ENCODE results near the gene PLXNA3. TPM values are rescaled to one million over a fixed set of nuclear protein-coding genes. Genes with fewer than 3 reads are reported as not detected.

PLXNA3 gene
- total RNA-seq, 1 donor from 2014 or later: 49.0 TPM

DNA sequence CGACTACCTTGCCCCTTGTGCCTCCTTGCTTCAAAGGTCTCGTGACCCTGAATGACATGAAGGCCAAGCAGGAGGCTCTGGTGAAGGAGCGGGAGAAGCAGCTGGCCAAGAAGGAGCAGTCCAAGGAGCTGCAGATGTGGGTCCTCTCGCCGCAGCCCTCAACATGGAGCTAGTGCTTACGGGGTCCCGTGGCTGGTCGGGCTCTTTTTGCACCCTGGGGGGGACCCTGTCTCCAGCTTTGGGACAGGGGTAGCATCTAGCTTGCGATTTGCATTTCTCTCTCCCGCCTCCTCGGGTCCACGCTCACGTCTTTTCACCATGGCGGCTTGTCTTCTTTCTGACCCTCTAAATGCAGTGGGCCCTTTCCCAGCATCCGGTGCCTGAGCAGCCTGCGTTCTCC, 12.3 kb upstream of the PLXNA3 start:
- ATAC-seq: no peak
- TF ChIP-seq, protein P1, sequence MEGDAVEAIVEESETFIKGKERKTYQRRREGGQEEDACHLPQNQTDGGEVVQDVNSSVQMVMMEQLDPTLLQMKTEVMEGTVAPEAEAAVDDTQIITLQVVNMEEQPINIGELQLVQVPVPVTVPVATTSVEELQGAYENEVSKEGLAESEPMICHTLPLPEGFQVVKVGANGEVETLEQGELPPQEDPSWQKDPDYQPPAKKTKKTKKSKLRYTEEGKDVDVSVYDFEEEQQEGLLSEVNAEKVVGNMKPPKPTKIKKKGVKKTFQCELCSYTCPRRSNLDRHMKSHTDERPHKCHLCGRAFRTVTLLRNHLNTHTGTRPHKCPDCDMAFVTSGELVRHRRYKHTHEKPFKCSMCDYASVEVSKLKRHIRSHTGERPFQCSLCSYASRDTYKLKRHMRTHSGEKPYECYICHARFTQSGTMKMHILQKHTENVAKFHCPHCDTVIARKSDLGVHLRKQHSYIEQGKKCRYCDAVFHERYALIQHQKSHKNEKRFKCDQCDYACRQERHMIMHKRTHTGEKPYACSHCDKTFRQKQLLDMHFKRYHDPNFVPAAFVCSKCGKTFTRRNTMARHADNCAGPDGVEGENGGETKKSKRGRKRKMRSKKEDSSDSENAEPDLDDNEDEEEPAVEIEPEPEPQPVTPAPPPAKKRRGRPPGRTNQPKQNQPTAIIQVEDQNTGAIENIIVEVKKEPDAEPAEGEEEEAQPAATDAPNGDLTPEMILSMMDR (IDR thresholded peaks at IDR 0.05): no peak
- intact Hi-C loops (cut with DNase I): no loop called here
- H3K9me3 ChIP-seq: no peaks in the 10 kb centered on the region
- H3K27me3 ChIP-seq: no peaks in the 10 kb centered on the region
- no peak overlapping the region for H3K27ac ChIP-seq
- H3K4me1 ChIP-seq: peaks cover 12% of the 10 kb centered on the region
- peaks cover 16% of the 10 kb centered on the region for H3K36me3 ChIP-seq
- DNase-seq: no peak
- H3K4me3 ChIP-seq: no peak overlapping the region

DNA sequence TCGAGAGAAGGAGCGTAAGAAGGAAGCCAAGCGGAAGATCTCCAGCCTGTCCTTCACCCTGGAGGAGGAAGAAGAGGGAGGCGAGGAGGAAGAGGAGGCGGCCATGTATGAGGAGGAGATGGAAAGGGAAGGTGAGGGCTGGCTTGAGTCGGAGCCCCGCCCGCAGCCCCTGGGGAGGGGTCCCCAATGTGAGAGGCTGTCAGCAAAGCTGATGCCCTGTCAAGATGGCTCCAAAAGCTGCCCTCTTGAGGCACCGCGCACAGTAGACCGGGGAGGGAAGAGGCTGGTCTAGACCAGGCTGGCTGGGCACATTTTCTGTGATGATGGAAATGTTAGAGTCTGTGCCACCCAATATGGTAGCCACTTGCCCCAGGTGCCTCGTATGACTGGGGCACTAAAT, 11.7 kb upstream of the PLXNA3 start:
- intact Hi-C loops (cut with DNase I): no loop called here
- TF ChIP-seq, protein P1 (IDR thresholded peaks at IDR 0.05): no peak
- no peaks in the 10 kb centered on the region for H3K9me3 ChIP-seq
- H3K27ac ChIP-seq: no peak overlapping the region
- ATAC-seq: no peak
- H3K36me3 ChIP-seq: peaks cover 13% of the 10 kb centered on the region
- no peaks in the 10 kb centered on the region for H3K27me3 ChIP-seq
- DNase-seq: no peak
- H3K4me3 ChIP-seq: no peak overlapping the region
- peaks cover 12% of the 10 kb centered on the region for H3K4me1 ChIP-seq

- intact Hi-C loops (cut with DNase I): no loop called here
- TF ChIP-seq, protein P1 (IDR thresholded peaks at IDR 0.05): no peak
- Histone ChIP-seq H3K27ac (no peak overlapping the region), H3K4me3 (no peak overlapping the region), H3K4me1 (peaks cover 12% of the 10 kb centered on the region), H3K27me3 (no peaks in the 10 kb centered on the region), H3K36me3 (peaks cover 5% of the 10 kb centered on the region), H3K9me3 (no peaks in the 10 kb centered on the region)
- DNase-seq (no peak), ATAC-seq (no peak)
Observed at GRCh38 chrX:154448484-154448883, 9.6 kb upstream of the PLXNA3 start.

DNA sequence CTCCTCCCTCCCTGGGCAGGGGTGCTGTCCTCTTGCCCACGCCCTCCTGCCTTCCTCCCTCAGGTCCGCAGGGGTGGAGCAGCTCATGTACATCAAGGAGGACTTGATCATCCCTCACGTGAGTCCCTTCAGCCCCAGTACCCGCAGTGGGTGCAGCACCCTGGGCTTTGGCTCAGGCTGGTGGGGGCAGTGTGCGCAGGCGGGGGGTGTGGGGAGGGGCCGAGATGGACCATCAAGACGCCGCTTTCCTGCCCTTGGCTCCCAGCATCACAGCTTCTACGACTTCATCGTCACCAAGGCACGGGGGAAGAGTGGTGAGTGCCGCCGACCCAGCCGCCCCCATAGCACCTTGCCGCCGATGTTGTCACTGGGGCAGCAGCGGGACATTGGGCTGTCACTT, 8.5 kb upstream of the PLXNA3 start:
- TF ChIP-seq, protein P1 (IDR thresholded peaks at IDR 0.05): no peak
- Histone ChIP-seq H3K9me3 (no peaks in the 10 kb centered on the region), H3K36me3 (peaks cover 5% of the 10 kb centered on the region), H3K27ac (no peak overlapping the region), H3K4me1 (peaks cover 10% of the 10 kb centered on the region), H3K4me3 (no peak overlapping the region), H3K27me3 (no peaks in the 10 kb centered on the region)
- ATAC-seq (no peak), DNase-seq (no peak)
- intact Hi-C loops (cut with DNase I): no loop called here

DNA sequence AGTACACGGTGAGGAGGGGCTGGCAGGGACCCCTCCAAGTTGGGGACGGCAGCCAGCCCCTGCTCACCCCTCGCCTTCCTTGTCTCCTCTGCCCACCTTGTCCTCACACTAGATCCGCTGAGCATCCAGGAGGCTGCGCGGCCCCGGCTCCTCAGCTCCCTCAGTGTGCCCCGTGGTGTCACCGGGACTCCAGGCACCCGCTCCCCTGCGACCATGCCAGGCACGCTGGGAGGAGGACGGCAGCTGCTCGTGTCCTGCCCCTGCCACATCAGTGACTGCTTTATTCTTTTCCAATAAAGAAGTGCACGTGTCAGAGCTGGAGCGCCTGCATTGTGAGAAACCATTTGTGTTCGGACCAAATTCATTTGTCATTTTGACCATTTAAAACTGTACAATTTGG, 7.8 kb upstream of the PLXNA3 start:
- no peaks in the 10 kb centered on the region for H3K27me3 ChIP-seq
- ATAC-seq: no peak
- no peaks in the 10 kb centered on the region for H3K9me3 ChIP-seq
- no peak overlapping the region for H3K4me3 ChIP-seq
- intact Hi-C loops (cut with DNase I): no loop called here
- peaks cover 5% of the 10 kb centered on the region for H3K36me3 ChIP-seq
- TF ChIP-seq, protein P1 (IDR thresholded peaks at IDR 0.05): no peak
- DNase-seq: no peak
- peaks cover 3% of the 10 kb centered on the region for H3K4me1 ChIP-seq
- no peak overlapping the region for H3K27ac ChIP-seq

DNA sequence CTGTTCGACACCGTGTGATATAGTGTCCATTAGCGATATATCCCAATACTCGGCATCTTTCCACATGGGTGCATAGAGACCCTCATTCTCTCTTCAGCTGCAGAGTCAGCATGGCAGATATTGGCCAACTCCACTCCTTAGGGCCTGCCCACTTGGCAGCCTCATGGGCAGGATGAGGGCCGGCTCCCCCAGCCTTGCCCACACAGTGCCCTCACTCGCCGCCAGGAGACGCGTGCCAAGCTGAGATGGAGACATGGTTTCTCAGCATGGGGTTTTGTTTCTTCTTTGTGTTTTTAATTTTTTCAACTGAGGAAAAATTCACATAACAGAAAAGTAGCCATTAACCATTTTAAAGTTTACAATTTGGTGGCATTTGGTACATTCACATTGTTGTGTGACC, 5.3 kb upstream of the PLXNA3 start:
- no peak for DNase-seq
- Histone ChIP-seq H3K9me3 (no peaks in the 10 kb centered on the region), H3K4me3 (no peak overlapping the region), H3K27me3 (no peaks in the 10 kb centered on the region), H3K27ac (no peak overlapping the region), H3K4me1 (no peaks in the 10 kb centered on the region), H3K36me3 (peaks cover 5% of the 10 kb centered on the region)
- intact Hi-C loops (cut with DNase I): no loop called here
- TF ChIP-seq, protein P1 (IDR thresholded peaks at IDR 0.05): no peak
- ATAC-seq: no peak
